Type B pancreatic cell (in vitro differentiated cells): Measurements from ENCODE around the gene WDFY2. TPM values are rescaled to one million over a fixed set of nuclear protein-coding genes. Genes with fewer than 3 reads are reported as not detected.
"Not testable (repeated sequence)": the region's sequence is repeated elsewhere in the genome, so short reads cannot be mapped to it uniquely, and the experiment has no call there.

Experiments used
- DNase-seq: peaks from one replicate; pipeline ENCODE4 v3.0.0; 2021; ENCODE audit warnings: mixed read lengths; ENCODE audit not compliant: unreplicated experiment; ENCODE audit errors: extremely low spot score
- H3K27ac Mint-ChIP-seq: 2 replicates; pipeline ENCODE4 v1.8.0; 2021; ENCODE audit warnings: mild to moderate bottlenecking, mixed read lengths
- H3K27me3 Mint-ChIP-seq: 2 replicates; pipeline ENCODE4 v1.8.0; 2021; ENCODE audit warnings: mixed read lengths
- H3K36me3 Mint-ChIP-seq: 2 replicates; pipeline ENCODE4 v1.8.0; 2021; ENCODE audit warnings: mixed read lengths
- H3K4me1 Mint-ChIP-seq: one replicate; pipeline ENCODE4 v1.8.0; 2021; ENCODE audit warnings: mixed read lengths; ENCODE audit not compliant: unreplicated experiment
- H3K4me3 Mint-ChIP-seq: 2 replicates; pipeline ENCODE4 v1.8.0; 2021; ENCODE audit warnings: mild to moderate bottlenecking, mixed read lengths
- H3K9me3 Mint-ChIP-seq: 2 replicates; pipeline ENCODE4 v1.8.0; 2021; ENCODE audit warnings: mixed read lengths
- CTCF ChIP-seq: fragments of 200-600 bp; sonication (generic); conservative IDR thresholded peaks from 2 replicates; pipeline ENCODE4 v1.5.0; 2021; ENCODE audit warnings: antibody characterized with exemption, mild to moderate bottlenecking
- total RNA-seq: library from RNA; stranded (reverse); gene quantifications from 2 replicates; pipeline ENCODE4 v1.2.1, GENCODE V29; 2021; ENCODE audit warnings: low replicate concordance

WDFY2 gene
- total RNA-seq, 1 donor from 2014 or later: 20.3 TPM

GRCh38 chr13:51638216-51638871 is 54.1 kb downstream of the WDFY2 start:
- DNase-seq: no peak
- H3K4me1 Mint-ChIP-seq: peaks cover 51% of the 10 kb centered on the region
- H3K9me3 Mint-ChIP-seq: no peaks in the 10 kb centered on the region
- H3K27me3 Mint-ChIP-seq: no peaks in the 10 kb centered on the region
- no peak overlapping the region for H3K27ac Mint-ChIP-seq
- no peak overlapping the region for H3K4me3 Mint-ChIP-seq
- H3K36me3 Mint-ChIP-seq: no peaks in the 10 kb centered on the region
- TF ChIP-seq CTCF: no peak

- Mint-ChIP-seq H3K27me3 (no peaks in the 10 kb centered on the region), H3K9me3 (no peaks in the 10 kb centered on the region), H3K36me3 (no peaks in the 10 kb centered on the region), H3K27ac (no peak overlapping the region), H3K4me3 (no peak overlapping the region), H3K4me1 (peaks cover 53% of the 10 kb centered on the region)
- TF ChIP-seq CTCF: no peak
- no peak for DNase-seq
Measured at GRCh38 chr13:51639171-51639570, 54.9 kb downstream of the WDFY2 start.

DNA sequence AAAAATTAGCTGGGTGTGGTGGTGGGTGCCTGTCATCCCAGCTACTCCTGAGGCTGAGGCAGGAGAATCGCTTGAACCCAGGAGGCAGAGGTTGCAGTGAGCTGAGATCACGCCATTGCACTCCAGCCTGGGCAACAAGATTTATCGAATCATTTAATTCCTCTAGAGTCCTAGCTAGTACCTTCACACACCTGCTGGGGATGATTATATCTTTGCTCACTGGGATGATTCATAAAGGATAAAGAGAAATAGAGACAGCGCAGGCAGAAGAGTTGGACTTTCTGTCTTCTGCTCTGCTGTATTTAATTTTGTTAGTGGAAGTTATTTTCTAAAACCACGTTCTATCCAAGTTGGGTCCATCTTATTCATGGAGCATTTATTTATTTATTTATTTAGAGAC is 56.4 kb downstream of the WDFY2 start:
- DNase-seq, H3K4me3 Mint-ChIP-seq, H3K27me3 Mint-ChIP-seq, H3K9me3 Mint-ChIP-seq, H3K36me3 Mint-ChIP-seq, H3K27ac Mint-ChIP-seq: not testable (repeated sequence)
- H3K4me1 Mint-ChIP-seq: peaks cover 53% of the 10 kb centered on the region

DNA sequence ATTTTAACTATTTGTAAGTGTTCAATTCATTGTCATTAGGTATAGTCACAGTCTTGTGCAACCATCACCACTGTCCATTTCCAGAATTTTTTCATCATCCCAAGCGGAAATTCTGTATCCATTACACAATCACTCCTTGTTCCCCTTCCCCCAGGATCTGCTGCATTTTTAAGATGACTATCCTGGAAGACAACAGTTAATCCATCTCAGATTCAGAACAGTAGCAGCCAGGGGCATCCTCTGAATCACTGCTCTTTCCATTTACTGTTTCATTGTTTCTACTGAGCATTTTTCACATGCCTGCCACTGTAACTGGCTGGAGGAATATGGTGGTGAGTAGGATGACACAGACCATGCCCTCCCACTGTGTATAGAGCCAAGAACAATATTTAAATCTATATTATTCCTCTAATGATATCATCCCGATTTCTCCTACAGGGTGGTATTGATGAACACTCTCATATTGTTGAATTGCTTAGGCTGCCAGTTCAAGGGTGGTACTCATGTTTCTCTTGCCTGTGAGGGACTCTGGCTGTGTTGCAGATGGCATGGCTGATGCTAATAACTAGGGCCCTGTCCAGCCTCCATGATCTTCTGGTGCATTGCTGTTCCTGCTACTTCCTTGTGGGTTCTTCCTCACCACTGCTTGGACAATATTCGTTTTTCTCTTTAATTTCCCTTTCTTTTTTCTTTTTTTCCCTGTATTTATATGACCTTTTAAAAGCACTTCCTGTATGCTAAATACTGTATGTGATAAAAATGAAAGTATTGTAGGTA is 59.0 kb downstream of the WDFY2 start:
- H3K27me3 Mint-ChIP-seq: no peaks in the 10 kb centered on the region
- TF ChIP-seq CTCF: no peak
- peaks cover 4% of the 10 kb centered on the region for H3K36me3 Mint-ChIP-seq
- peaks cover 42% of the 10 kb centered on the region for H3K4me1 Mint-ChIP-seq
- H3K9me3 Mint-ChIP-seq: no peaks in the 10 kb centered on the region
- no peak for DNase-seq
- H3K27ac Mint-ChIP-seq: peak overlapping the region; percentile 6
- no peak overlapping the region for H3K4me3 Mint-ChIP-seq

DNA sequence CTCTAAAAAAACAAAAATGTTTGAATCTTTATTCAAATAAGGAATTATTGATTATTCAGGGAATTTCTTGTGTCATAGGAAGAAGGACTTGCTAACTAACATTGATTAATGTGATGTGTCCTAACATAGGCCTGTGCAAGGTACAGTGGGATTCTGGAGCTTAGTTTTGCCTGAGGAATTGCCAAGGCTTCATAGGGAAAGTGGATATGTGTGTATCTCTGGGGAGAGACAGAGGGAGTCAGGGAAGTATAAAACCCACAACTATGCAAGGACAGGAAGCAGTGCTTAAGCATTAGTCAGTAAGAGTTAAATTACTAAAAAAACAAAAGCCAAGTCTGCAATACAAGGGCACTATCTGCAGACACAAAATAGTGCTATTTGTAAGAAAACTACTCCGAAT is 59.6 kb downstream of the WDFY2 start:
- peaks cover 38% of the 10 kb centered on the region for H3K4me1 Mint-ChIP-seq
- H3K4me3 Mint-ChIP-seq: no peak overlapping the region
- DNase-seq: no peak
- no peaks in the 10 kb centered on the region for H3K9me3 Mint-ChIP-seq
- no peaks in the 10 kb centered on the region for H3K27me3 Mint-ChIP-seq
- peaks cover 4% of the 10 kb centered on the region for H3K36me3 Mint-ChIP-seq
- H3K27ac Mint-ChIP-seq: peak overlapping the region; percentile 6
- TF ChIP-seq CTCF: no peak

GRCh38 chr13:51644654-51645053 is 60.4 kb downstream of the WDFY2 start:
- H3K27me3 Mint-ChIP-seq: no peaks in the 10 kb centered on the region
- H3K4me3 Mint-ChIP-seq: no peak overlapping the region
- H3K27ac Mint-ChIP-seq: no peak overlapping the region
- DNase-seq: no peak
- H3K4me1 Mint-ChIP-seq: peaks cover 31% of the 10 kb centered on the region
- H3K36me3 Mint-ChIP-seq: peaks cover 4% of the 10 kb centered on the region
- TF ChIP-seq CTCF: no peak
- H3K9me3 Mint-ChIP-seq: no peaks in the 10 kb centered on the region
